Activated CD8-positive, alpha-beta T cell treated with anti-CD3 and anti-CD28 coated beads, Interleukin-2, amount 10 ng/mL, durations not matched to agents 7 days and 5 days (primary cell): ENCODE measurements around the gene LMTK3. TPM values are rescaled to one million over a fixed set of nuclear protein-coding genes. Genes with fewer than 3 reads are reported as not detected.

Source experiments
- ATAC-seq: fragments of 150-1000 bp; cut with Tn5 transposase; one replicate; pipeline ENCODE4 v1.10.0; 2021; ENCODE audit warnings: moderate library complexity
- CTCF ChIA-PET: fragments of 350-600 bp; sonication (Branson Sonifier 250); formaldehyde crosslinking; loops from one replicate; lab custom pipeline; 2021; ENCODE audit warnings: antibody characterized with exemption; lab: Charles Lee
- POLR2A ChIA-PET: fragments of 350-600 bp; sonication (Branson Sonifier 250); formaldehyde crosslinking; loops from one replicate; lab custom pipeline; 2021; ENCODE audit warnings: antibody characterized with exemption; lab: Charles Lee
- DNase-seq: peaks from one replicate; pipeline ENCODE4 v3.0.0-alpha.2; 2020
- H3K27ac Mint-ChIP-seq: one replicate; pipeline ENCODE4 v1.8.0; 2021; ENCODE audit warnings: mild to moderate bottlenecking, mixed read lengths
- H3K27me3 Mint-ChIP-seq: one replicate; pipeline ENCODE4 v1.8.0; 2021; ENCODE audit warnings: low read depth, mixed read lengths
- H3K36me3 Mint-ChIP-seq: one replicate; pipeline ENCODE4 v1.8.0; 2021; ENCODE audit warnings: low read depth, mixed read lengths
- H3K4me1 Mint-ChIP-seq: one replicate; pipeline ENCODE4 v1.8.0; 2021; ENCODE audit warnings: low read depth, mixed read lengths
- H3K4me3 Mint-ChIP-seq: one replicate; pipeline ENCODE4 v1.8.0; 2021; ENCODE audit warnings: mild to moderate bottlenecking, mixed read lengths
- H3K9me3 Mint-ChIP-seq: one replicate; pipeline ENCODE4 v1.8.0; 2022; ENCODE audit warnings: mixed read lengths; ENCODE audit not compliant: insufficient read depth
- total RNA-seq, 2 experiments: library from RNA; stranded (reverse); gene quantifications; one replicate each; pipeline ENCODE4 v1.2.3, GENCODE V29; 2021

LMTK3 gene
- total RNA-seq, 2 experiments from 2014 or later = 2.8 to 3.7 TPM

DNA sequence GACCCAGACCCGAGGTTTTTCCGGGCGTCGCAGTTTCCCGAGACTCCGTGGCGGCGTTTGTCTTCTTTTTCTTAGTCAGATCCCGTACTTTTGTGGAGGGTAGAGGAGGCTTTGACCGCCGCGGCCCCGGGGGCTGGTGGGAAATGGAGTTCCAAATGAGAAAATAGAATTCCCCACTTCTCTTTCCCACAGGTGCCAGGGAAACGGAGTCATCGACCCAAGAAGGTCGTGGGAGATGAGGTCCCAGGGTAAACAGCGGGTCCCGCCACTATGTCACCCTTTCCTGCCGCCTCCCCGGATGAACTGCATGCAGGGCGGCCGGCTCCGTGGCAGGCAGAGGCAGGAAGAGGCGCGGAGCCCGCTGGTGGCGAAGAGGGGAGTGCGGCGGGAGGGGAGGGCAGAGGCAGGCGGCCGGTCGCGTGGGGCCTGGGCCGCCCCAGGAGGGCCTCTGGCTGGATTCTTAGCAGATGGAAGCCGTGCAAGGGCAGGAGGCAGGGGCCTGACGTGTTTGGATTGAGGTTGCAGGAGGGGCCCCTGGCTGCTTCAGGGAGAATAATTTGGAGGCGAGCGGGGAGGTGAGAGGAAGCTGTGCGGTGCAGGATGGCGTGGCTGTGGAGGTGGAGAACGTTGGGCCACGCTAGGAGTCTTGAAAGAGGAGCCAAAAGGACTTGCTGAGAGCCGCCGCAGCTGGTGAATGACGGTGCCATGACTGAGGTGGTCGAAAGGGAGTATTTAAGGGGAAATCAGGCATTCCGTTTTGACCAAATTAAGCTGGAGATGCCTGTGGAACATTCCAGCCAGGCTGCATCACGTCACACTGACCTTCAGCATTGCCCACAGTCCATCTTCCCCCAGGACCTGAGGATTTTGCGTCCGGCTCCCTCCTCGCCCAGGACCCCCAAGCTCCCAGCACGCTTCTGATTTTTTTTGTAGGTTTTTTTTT is 30.8 kb downstream of the LMTK3 start:
- H3K4me1 Mint-ChIP-seq = peaks cover 31% of the 10 kb centered on the region
- H3K4me3 Mint-ChIP-seq = peak overlapping the region; percentile 60
- peaks cover 20% of the 10 kb centered on the region for H3K36me3 Mint-ChIP-seq
- no peaks in the 10 kb centered on the region for H3K9me3 Mint-ChIP-seq
- no peaks in the 10 kb centered on the region for H3K27me3 Mint-ChIP-seq
- ATAC-seq = peak; percentile 88
- ChIA-PET POLR2A (interaction anchor here (0.7 to 2.2 kb wide), 3 partner anchors 9 to 117 kb away, joined by 3 to 8 read pairs (median 5); partner anchors contain the start of genes SYNGR4 and TMEM143), CTCF (interaction anchor here (0.7 to 1.8 kb wide), 3 partner anchors 8 to 108 kb away, joined by 3 to 19 read pairs (median 4); no protein-coding TSS in a partner anchor)
- peak; percentile 76 for DNase-seq
- peak overlapping the region; percentile 92 for H3K27ac Mint-ChIP-seq

DNA sequence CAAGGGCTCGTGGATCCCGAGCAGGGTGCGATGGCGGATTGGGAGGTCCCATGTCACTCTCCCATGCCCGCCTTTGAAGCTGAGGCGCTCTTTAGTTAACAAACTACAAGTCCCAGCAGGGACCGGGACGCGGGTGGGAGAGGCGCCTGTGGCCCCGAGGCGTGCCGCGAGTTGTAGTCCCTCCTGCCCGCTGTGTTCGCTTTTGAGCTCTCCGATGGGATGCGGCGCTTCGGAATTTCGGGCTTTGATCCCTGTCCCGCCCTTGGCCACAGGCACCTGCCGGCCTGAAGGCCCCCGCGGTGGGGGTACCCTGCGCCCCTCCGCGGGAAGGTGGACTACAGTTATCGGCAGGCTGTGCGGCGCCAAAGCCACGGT is 31.5 kb downstream of the LMTK3 start:
- ChIA-PET POLR2A (interaction anchor here (2.2 kb wide), 1 partner anchor 116 kb away, joined by 8 read pairs; the partner anchor contains the start of genes SYNGR4 and TMEM143), CTCF (interaction anchor here (0.6 to 1.3 kb wide), 4 partner anchors 8 to 112 kb away, joined by 3 to 4 read pairs (median 3); no protein-coding TSS in a partner anchor)
- no peaks in the 10 kb centered on the region for H3K27me3 Mint-ChIP-seq
- H3K27ac Mint-ChIP-seq = peak overlapping the region; percentile 92
- H3K4me1 Mint-ChIP-seq = peaks cover 31% of the 10 kb centered on the region
- DNase-seq = peak; percentile 54
- ATAC-seq = no peak
- peak overlapping the region; percentile 60 for H3K4me3 Mint-ChIP-seq
- peaks cover 27% of the 10 kb centered on the region for H3K36me3 Mint-ChIP-seq
- H3K9me3 Mint-ChIP-seq = no peaks in the 10 kb centered on the region

DNA sequence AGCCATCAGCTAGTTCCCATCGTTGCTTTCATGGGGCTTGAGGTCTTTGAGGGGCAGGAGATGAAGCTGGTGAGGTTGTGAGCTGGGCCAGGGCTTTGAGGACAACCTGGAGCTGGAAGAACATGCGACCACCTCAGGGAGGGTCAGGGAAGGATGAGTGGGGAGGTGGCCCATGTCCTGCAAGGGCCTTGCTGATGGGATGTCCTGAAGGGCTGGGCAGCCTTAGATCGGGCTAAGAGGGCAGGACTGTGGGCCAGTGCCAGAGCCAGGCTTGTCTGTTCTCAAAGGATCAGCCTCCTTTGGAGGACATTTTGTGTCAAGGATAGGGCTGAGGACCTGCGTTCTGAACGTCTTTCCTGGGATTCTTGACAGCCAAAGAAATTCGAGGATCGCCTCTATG is 31.9 kb downstream of the LMTK3 start:
- H3K9me3 Mint-ChIP-seq = no peaks in the 10 kb centered on the region
- peaks cover 30% of the 10 kb centered on the region for H3K36me3 Mint-ChIP-seq
- DNase-seq (no peak), ATAC-seq (no peak)
- POLR2A ChIA-PET = interaction anchor here (1.1 kb wide), 1 partner anchor 8 kb away, joined by 3 read pairs; no protein-coding TSS in a partner anchor
- peaks cover 31% of the 10 kb centered on the region for H3K4me1 Mint-ChIP-seq
- CTCF ChIA-PET = interaction anchor here (0.6 to 1.3 kb wide), 3 partner anchors 14 to 112 kb away, joined by 3 to 4 read pairs (median 3); no protein-coding TSS in a partner anchor
- H3K4me3 Mint-ChIP-seq = no peak overlapping the region
- H3K27me3 Mint-ChIP-seq = no peaks in the 10 kb centered on the region
- H3K27ac Mint-ChIP-seq = peak overlapping the region; percentile 31

DNA sequence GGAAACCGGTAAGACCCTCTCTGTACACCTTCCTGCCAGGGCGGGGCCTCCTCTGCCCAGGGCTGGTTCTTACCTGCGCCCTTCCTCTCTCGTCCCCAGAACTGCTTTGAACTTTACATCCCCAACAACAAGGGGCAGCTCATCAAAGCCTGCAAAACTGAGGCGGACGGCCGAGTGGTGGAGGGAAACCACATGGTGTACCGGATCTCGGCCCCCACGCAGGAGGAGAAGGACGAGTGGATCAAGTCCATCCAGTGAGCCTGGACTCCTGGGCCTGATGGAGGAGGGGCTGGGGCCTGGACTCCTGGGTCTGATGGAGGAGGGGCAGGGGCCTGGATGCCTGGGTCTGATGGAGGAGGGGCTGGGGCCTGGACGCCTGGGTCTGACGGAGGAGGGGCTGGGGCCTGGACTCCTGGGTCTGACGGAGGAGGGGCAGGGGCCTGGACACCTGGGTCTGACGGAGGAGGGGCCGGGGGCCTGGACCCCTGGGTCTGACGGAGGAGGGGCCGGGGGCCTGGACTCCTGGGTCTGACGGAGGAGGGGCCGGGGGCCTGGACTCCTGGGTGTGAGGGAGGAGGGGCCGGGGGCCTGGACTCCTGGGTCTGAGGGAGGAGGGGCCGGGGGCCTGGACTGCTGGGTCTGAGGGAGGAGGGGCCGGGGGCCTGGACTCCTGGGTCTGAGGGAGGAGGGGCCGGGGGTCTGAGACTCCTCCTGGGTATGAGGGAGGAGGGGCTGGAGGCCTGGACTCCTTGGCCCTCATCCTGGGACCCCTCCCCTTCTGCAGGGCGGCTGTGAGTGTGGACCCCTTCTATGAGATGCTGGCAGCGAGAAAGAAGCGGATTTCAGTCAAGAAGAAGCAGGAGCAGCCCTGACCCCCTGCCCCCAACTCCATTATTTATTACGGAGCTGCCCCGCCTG is 33.0 kb downstream of the LMTK3 start:
- peaks cover 38% of the 10 kb centered on the region for H3K36me3 Mint-ChIP-seq
- ChIA-PET POLR2A (interaction anchor here (1.1 kb wide), 1 partner anchor 9 kb away, joined by 3 read pairs; no protein-coding TSS in a partner anchor), CTCF (no interaction called here)

DNA sequence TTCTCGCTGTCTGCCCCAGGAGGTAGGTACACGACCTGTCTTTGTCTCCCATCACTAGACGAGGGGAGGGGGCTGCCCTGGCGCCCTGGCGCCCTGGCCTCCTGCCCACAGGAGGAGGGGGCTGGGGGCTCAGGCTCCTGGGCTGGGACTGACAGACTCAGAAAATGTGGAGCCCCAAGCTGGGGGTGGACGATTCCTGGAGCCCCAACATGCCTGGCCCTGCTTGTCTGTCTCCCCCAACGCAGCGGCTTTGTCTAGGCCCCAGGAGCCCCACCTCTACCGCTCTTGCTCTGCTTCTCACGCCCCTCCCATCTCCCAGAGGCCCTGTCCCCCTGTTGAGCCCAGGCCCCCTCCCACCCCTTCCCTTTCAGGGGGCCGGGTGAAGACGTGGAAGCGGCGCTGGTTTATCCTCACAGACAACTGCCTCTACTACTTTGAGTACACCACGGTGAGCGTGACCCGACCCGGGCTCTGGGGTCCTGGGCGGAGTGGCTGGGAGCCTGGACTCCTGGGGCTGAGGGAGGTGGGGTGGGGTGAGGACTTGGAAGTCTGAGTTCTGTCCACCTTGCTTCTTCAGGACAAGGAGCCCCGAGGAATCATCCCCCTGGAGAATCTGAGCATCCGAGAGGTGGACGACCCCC is 33.8 kb downstream of the LMTK3 start:
- CTCF ChIA-PET = no interaction called here
- no peak overlapping the region for H3K4me3 Mint-ChIP-seq

More for the DNA sequence above, 33.0 kb downstream of the LMTK3 start:
- Mint-ChIP-seq H3K27me3 (no peaks in the 10 kb centered on the region), H3K4me1 (peaks cover 33% of the 10 kb centered on the region), H3K4me3 (no peak overlapping the region), H3K9me3 (no peaks in the 10 kb centered on the region), H3K27ac (no peak overlapping the region)
- DNase-seq = no peak
- ATAC-seq = no peak

DNA sequence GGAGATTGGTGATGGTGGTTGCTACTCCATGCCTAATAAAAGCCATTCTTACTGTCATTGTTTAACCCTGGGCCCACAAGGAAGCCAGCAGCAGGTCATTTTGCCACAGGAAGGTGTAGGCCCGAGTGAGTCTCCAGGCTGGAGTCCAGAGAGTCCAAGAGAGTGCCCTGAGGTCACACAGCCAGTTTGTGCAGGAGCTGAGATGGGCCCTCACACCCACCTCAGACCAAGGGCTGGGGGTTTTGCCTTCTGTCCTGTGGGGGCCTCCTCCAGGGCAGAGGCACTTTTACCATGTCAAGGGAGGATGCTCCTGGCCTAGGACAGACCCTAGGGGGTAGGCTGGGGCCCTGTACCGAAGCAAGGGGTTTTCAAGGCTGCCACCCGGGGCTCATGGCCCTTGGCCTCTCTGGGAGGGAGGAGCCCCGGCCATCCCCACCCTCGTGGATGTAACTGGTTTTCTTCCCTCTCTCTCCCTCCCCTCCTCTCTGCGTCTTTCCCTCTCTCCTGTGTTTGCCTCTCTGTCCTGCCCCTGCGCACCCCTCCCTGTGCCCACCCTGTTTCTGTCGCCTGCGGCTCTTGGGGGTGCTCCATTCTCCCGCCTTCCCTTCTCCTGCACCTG is 34.5 kb downstream of the LMTK3 start:
- peaks cover 49% of the 10 kb centered on the region for H3K36me3 Mint-ChIP-seq
- no peak overlapping the region for H3K27ac Mint-ChIP-seq
- H3K9me3 Mint-ChIP-seq = no peaks in the 10 kb centered on the region
- ChIA-PET POLR2A (interaction anchor here (0.5 kb wide), 1 partner anchor 86 kb away, joined by 3 read pairs; the partner anchor contains the start of gene KDELR1), CTCF (no interaction called here)
- peaks cover 34% of the 10 kb centered on the region for H3K4me1 Mint-ChIP-seq
- ATAC-seq (no peak), DNase-seq (no peak)
- H3K4me3 Mint-ChIP-seq = no peak overlapping the region
- H3K27me3 Mint-ChIP-seq = no peaks in the 10 kb centered on the region

More for the DNA sequence above, 33.8 kb downstream of the LMTK3 start:
- H3K4me1 Mint-ChIP-seq = peaks cover 34% of the 10 kb centered on the region
- peaks cover 45% of the 10 kb centered on the region for H3K36me3 Mint-ChIP-seq
- POLR2A ChIA-PET = no interaction called here
- no peaks in the 10 kb centered on the region for H3K9me3 Mint-ChIP-seq
- ATAC-seq = no peak
- DNase-seq = no peak
- H3K27me3 Mint-ChIP-seq = no peaks in the 10 kb centered on the region
- H3K27ac Mint-ChIP-seq = no peak overlapping the region

DNA sequence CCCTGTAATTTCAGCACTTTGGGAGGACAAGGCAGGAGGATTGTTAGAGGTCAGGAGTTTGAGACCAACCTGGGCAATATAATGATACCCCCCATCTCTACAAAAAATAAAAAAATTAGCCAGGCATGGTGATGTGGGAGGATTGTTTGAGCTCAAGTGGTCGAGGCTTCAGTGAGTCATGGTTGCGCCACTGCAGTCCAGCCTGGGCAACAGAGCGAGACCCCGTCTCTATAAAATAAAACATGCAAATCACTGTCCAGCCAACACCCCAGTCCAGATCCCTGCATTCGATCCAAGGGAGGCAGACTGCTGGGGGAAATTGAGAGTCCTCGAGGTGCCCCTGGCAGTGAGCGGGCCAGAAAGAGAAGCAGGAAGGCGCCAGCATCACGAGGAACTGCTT is 35.5 kb downstream of the LMTK3 start:
- Mint-ChIP-seq H3K9me3 (no peaks in the 10 kb centered on the region), H3K4me3 (no peak overlapping the region), H3K4me1 (peaks cover 28% of the 10 kb centered on the region), H3K36me3 (peaks cover 56% of the 10 kb centered on the region), H3K27me3 (no peaks in the 10 kb centered on the region), H3K27ac (no peak overlapping the region)
- CTCF ChIA-PET = interaction anchor here (1.0 to 1.3 kb wide), 2 partner anchors 14 to 113 kb away, joined by 3 to 8 read pairs; no protein-coding TSS in a partner anchor
- POLR2A ChIA-PET = interaction anchor here (1.2 kb wide), 1 partner anchor 143 kb away, joined by 3 read pairs; the partner anchor contains the start of genes RPL18 and SPHK2
- DNase-seq (no peak), ATAC-seq (no peak)

DNA sequence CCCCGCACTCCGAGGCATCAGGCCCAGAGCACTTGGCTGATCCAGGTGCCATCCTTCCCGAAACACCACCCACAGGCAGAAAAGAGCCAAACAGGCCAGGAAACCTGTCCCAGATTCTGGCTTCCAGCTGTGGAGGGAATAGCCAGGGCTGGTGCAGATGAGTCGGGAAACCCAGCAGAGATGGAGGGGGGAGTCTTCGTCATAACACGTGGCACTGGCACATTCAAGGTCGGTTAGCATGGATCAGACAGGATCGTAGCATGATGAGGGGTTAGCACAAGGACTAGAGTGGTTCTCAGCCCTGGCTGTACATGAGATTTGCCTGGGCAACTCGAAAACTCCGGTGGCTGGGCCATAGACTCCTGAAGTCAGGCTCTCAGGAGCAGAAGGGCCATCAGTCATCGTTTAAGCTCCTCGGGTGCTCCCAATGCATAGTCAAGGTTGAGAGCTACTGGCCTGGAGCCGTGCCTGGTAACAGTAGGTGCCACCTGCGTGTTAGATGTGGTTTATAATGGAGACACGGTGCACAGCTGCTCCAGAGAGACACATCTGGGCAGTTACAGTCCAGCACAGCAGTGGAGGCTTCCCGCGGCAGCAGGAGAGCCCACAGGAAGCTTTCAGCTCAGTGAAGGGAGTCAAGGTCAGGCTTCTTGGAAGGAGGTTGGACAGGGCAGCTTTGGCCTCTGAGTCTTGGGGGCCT is 36.1 kb downstream of the LMTK3 start:
- Mint-ChIP-seq H3K27ac (peak overlapping the region; percentile 49), H3K4me1 (peaks cover 25% of the 10 kb centered on the region), H3K36me3 (peaks cover 58% of the 10 kb centered on the region), H3K27me3 (no peaks in the 10 kb centered on the region), H3K4me3 (no peak overlapping the region), H3K9me3 (no peaks in the 10 kb centered on the region)
- ATAC-seq (no peak), DNase-seq (no peak)
- POLR2A ChIA-PET = interaction anchor here (1.2 kb wide), 1 partner anchor 144 kb away, joined by 3 read pairs; the partner anchor contains the start of genes RPL18 and SPHK2
- CTCF ChIA-PET = interaction anchor here (1.0 to 1.3 kb wide), 3 partner anchors 14 to 114 kb away, joined by 3 to 8 read pairs (median 4); no protein-coding TSS in a partner anchor

DNA sequence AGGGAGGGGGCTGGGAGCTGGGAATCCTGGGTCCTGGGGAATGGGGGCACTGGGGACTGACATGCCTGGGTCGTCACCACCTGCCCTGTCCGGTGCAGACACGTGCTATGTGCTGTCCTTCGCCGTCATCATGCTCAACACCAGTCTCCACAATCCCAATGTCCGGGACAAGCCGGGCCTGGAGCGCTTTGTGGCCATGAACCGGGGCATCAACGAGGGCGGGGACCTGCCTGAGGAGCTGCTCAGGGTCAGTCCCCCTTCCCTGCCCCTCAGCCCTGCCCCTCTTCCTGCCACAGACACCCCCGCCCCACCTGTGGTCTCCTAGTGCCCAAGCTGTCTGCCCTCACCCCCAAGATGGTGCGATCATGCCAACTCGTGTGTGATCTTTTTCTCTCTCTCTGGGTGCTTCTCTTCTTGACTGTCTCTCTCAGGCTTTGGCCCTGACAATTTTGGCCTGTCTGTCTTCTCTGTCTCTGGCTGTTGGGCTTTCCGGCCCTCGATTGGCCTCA is 37.5 kb downstream of the LMTK3 start:
- CTCF ChIA-PET = no interaction called here
- no peak for DNase-seq
- peaks cover 49% of the 10 kb centered on the region for H3K36me3 Mint-ChIP-seq
- POLR2A ChIA-PET = no interaction called here
- no peak for ATAC-seq
- peaks cover 20% of the 10 kb centered on the region for H3K4me1 Mint-ChIP-seq
- no peaks in the 10 kb centered on the region for H3K27me3 Mint-ChIP-seq
- H3K4me3 Mint-ChIP-seq = no peak overlapping the region
- H3K9me3 Mint-ChIP-seq = no peaks in the 10 kb centered on the region
- H3K27ac Mint-ChIP-seq = no peak overlapping the region
